Endothelial cell of umbilical vein (primary cell): ENCODE data around the gene SMAD3. TPM values are rescaled to one million over a fixed set of nuclear protein-coding genes. Genes with fewer than 3 reads are reported as not detected.

Experiments used
- BruUV-seq: library from RNA; stranded (reverse); fragments of 400-500 nt; replicated peaks from 2 replicates; lab custom pipeline; 2021; lab: Mats Ljungman, UMichigan
- CTCF ChIA-PET: fragments of 300-600, 350-600 bp; sonication (Branson Sonifier 250); formaldehyde crosslinking; loops from one replicate; lab custom pipeline; 2021; ENCODE audit warnings: antibody characterized with exemption, inconsistent platforms; lab: Charles Lee
- POLR2A ChIA-PET: fragments of 300-600, 350-600 bp; sonication (Branson Sonifier 250); formaldehyde crosslinking; loops from one replicate; lab custom pipeline; 2021; ENCODE audit warnings: antibody characterized with exemption, inconsistent platforms; lab: Charles Lee
- DNase-seq: peaks from one replicate; pipeline ENCODE4 v3.0.0-alpha.2; 2011; ENCODE audit warnings: low read depth, low spot score
- FAIRE-seq: peaks from 2 replicates; lab custom pipeline; 2011; peaks lifted over from hg19 to GRCh38; lab: Jason Lieb, UNC
- H2AFZ ChIP-seq: 2 replicates; pipeline ENCODE4 v1.6.0; 2012; ENCODE audit warnings: low read depth, low read length, control low read depth, inconsistent platforms
- H3K27ac ChIP-seq: 2 replicates; pipeline ENCODE4 v1.5.1; 2011; ENCODE audit warnings: low read depth, mild to moderate bottlenecking, control low read depth, low read length, moderate library complexity; ENCODE audit not compliant: insufficient read depth
- H3K27me3 ChIP-seq, 2 experiments: 2 replicates each; pipeline versions ENCODE4 v1.6.0 to v1.6.1; 2011; ENCODE audit warnings: low read length in 2 of 2, mixed read lengths in 1 of 2; ENCODE audit not compliant: control insufficient read depth in 2 of 2, insufficient read depth in 2 of 2
- H3K36me3 ChIP-seq, 2 experiments: 2 replicates in 1 of 2; 3 replicates in 1 of 2; pipeline ENCODE4 v1.5.1; 2011; ENCODE audit warnings: low read length in 2 of 2, mild to moderate bottlenecking in 1 of 2, moderate library complexity in 1 of 2; ENCODE audit not compliant: control insufficient read depth in 2 of 2, insufficient read depth in 2 of 2; ENCODE audit errors: extremely low read depth in 1 of 2
- H3K4me1 ChIP-seq: 3 replicates; pipeline ENCODE4 v1.5.1; 2011; ENCODE audit warnings: mild to moderate bottlenecking, low read length; ENCODE audit not compliant: control insufficient read depth, insufficient read depth; ENCODE audit errors: extremely low read depth
- H3K4me2 ChIP-seq: 2 replicates; pipeline ENCODE4 v1.6.1; 2011; ENCODE audit warnings: low read length, control low read depth, mixed read lengths; ENCODE audit not compliant: insufficient read depth
- H3K4me3 ChIP-seq, 3 experiments: fragments of 200-600 bp in 1 of 3; sonication (generic), shearing (Covaris generic) in 1 of 3; replicated peaks in 1 of 3; 2 replicates each; pipeline ENCODE4 v1.5.1; 2011 to 2016; ENCODE audit warnings: control low read depth in 3 of 3, low read length in 3 of 3, mild to moderate bottlenecking in 2 of 3, inconsistent platforms in 1 of 3, low read depth in 1 of 3, moderate library complexity in 1 of 3; ENCODE audit not compliant: insufficient read depth in 1 of 3
- H3K79me2 ChIP-seq: 2 replicates; pipeline ENCODE4 v1.6.0; 2012; ENCODE audit warnings: low read length, inconsistent platforms; ENCODE audit not compliant: control insufficient read depth, insufficient read depth
- H3K9ac ChIP-seq: replicated peaks from 2 replicates; pipeline ENCODE3; 2011; ENCODE audit warnings: low read length, control low read depth; ENCODE audit not compliant: insufficient read depth; ENCODE audit errors: extremely low read depth
- H3K9me1 ChIP-seq: replicated peaks from 3 replicates; pipeline ENCODE4 v1.6.0; 2011; ENCODE audit warnings: mild to moderate bottlenecking, low read length; ENCODE audit not compliant: control insufficient read depth, insufficient read depth; ENCODE audit errors: extremely low read depth
- H3K9me3 ChIP-seq: replicated peaks from 2 replicates; pipeline ENCODE4 v1.5.1; 2012; ENCODE audit warnings: low read length, inconsistent platforms; ENCODE audit not compliant: control insufficient read depth, insufficient read depth
- H4K20me1 ChIP-seq: replicated peaks from 2 replicates; pipeline ENCODE3; 2011; ENCODE audit warnings: mild to moderate bottlenecking, low read length; ENCODE audit not compliant: control insufficient read depth, insufficient read depth; ENCODE audit errors: extremely low read depth
- JUN ChIP-seq: IDR thresholded peaks from 2 replicates; pipeline ENCODE4 v1.6.1; 2011; ENCODE audit warnings: borderline replicate concordance, low read depth; ENCODE audit not compliant: insufficient read length, insufficient read depth
- POLR2A ChIP-seq: IDR thresholded peaks from 2 replicates; pipeline ENCODE4 v1.6.1; 2012; ENCODE audit warnings: low read depth, mild to moderate bottlenecking, control low read depth, low read length
- POLR2AphosphoS5 ChIP-seq: IDR thresholded peaks from 2 replicates; pipeline ENCODE4 v1.6.1; 2012; ENCODE audit warnings: low read depth, mild to moderate bottlenecking, control low read depth, low read length, moderate library complexity; ENCODE audit not compliant: insufficient read depth
- dilution Hi-C: fragments of 300-500 bp; cut with MboI; formaldehyde crosslinking; loops from one replicate; pipeline ENCODE4 v1.15.0; 2019; ENCODE audit warnings: low sequenced_read_pairs; ENCODE audit not compliant: extremely low pct_ligation_motif_present
- intact Hi-C: fragments of 100-400 bp; cut with micrococcal nuclease; formaldehyde crosslinking; loops from one replicate; pipeline ENCODE4 v1.10.0; 2022
- polyA plus RNA-seq, 4 experiments: library from polyadenylated mRNA; depleted of rRNA in 3 of 4; stranded (reverse) in 3 of 4; unstranded in 1 of 4; fragments of >200 nt; gene quantifications; 2 replicates each; pipeline versions ENCODE4 v1.2.1 to v1.2.3, GENCODE V29; 2011 to 2012; ENCODE audit warnings: missing spikeins in 1 of 4
- total RNA-seq: library from RNA; stranded (reverse); gene quantifications from 2 replicates; pipeline ENCODE4 v1.2.3, GENCODE V29; 2021

Gene SMAD3
- total and polyA plus RNA-seq, 2 donors (not counting 3 experiments of a cell fraction or from before 2014, with no cell fraction given), result 56.4 to 88.2 TPM

GRCh38 chr15:67157521-67158252 lies 92.3 kb downstream of the SMAD3 start:
- TF ChIP-seq POLR2AphosphoS5 (no peak), JUN (no peak)
- intact Hi-C loops, result no loop called here
- Histone ChIP-seq H3K9me3 (no peaks in the 10 kb centered on the region), H3K27me3 (no peaks in the 10 kb centered on the region), H4K20me1 (no peaks in the 10 kb centered on the region), H3K4me1 (peaks cover 27% of the 10 kb centered on the region), H3K27ac (peak overlapping the region; percentile 45), H3K36me3 (no peaks in the 10 kb centered on the region), H3K79me2 (peaks cover 95% of the 10 kb centered on the region), H3K4me2 (peak overlapping the region; percentile 31), H3K9ac (no peak overlapping the region), H3K4me3 (no peak overlapping the region), H2AFZ (no peak overlapping the region), H3K9me1 (no peaks in the 10 kb centered on the region)
- ChIA-PET POLR2A (no interaction called here), CTCF (interaction anchor here (1.0 kb wide), 1 partner anchor 92 kb away, joined by 3 read pairs; the partner anchor contains the start of gene SMAD3)
- DNase-seq (no peak), FAIRE-seq (peak; percentile 79)
- no TSS peak for BruUV-seq
- dilution Hi-C loops, result no loop called here

DNA sequence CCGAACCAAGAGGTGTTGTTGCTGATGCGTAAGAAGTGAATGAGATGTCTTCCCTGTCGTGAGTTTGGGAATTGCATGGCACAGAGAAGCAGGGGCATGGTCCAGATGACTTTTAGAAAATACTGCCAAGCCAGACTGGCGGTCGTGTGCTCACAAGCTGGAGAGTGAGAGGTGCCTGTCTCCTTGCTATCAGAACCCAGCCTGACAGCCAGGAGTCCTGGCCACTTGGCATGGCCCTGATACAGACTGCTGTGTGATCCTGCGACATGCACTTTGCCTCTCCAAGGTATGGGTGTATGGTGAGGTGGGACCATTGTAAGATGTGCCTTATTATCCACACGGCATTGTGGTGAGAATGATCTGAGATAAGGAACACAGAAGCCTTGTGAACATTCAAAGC lies 93.0 kb downstream of the SMAD3 start:
- H2AFZ ChIP-seq, result no peak overlapping the region
- H4K20me1 ChIP-seq, result no peaks in the 10 kb centered on the region
- intact Hi-C loops, result no loop called here
- peaks cover 30% of the 10 kb centered on the region for H3K4me1 ChIP-seq
- no peaks in the 10 kb centered on the region for H3K9me1 ChIP-seq
- no TSS peak for BruUV-seq
- H3K36me3 ChIP-seq, result no peaks in the 10 kb centered on the region
- no peak overlapping the region for H3K9ac ChIP-seq
- H3K79me2 ChIP-seq, result peaks cover 94% of the 10 kb centered on the region
- H3K9me3 ChIP-seq, result no peaks in the 10 kb centered on the region
- H3K27ac ChIP-seq, result no peak overlapping the region
- FAIRE-seq, result no peak
- dilution Hi-C loops, result no loop called here
- POLR2A ChIA-PET, result no interaction called here
- H3K4me2 ChIP-seq, result no peak overlapping the region
- DNase-seq, result no peak
- CTCF ChIA-PET, result interaction anchor here (1.0 kb wide), 1 partner anchor 93 kb away, joined by 3 read pairs; the partner anchor contains the start of gene SMAD3
- no peaks in the 10 kb centered on the region for H3K27me3 ChIP-seq
- TF ChIP-seq POLR2A, result no peak
- no peak for TF ChIP-seq POLR2AphosphoS5
- H3K4me3 ChIP-seq, result no peak overlapping the region
